Erythroblast (primary cell): ENCODE results near the gene NSG1.

Experiments used
- GATA1 ChIP-seq: IDR thresholded peaks from 2 replicates; pipeline ENCODE4 v1.6.1; 2011; ENCODE audit warnings: low read depth, mild to moderate bottlenecking, control low read depth, low read length, moderate library complexity
- POLR2A ChIP-seq: IDR thresholded peaks from 2 replicates; pipeline ENCODE4 v1.6.1; 2011; ENCODE audit warnings: mild to moderate bottlenecking, low read length

DNA sequence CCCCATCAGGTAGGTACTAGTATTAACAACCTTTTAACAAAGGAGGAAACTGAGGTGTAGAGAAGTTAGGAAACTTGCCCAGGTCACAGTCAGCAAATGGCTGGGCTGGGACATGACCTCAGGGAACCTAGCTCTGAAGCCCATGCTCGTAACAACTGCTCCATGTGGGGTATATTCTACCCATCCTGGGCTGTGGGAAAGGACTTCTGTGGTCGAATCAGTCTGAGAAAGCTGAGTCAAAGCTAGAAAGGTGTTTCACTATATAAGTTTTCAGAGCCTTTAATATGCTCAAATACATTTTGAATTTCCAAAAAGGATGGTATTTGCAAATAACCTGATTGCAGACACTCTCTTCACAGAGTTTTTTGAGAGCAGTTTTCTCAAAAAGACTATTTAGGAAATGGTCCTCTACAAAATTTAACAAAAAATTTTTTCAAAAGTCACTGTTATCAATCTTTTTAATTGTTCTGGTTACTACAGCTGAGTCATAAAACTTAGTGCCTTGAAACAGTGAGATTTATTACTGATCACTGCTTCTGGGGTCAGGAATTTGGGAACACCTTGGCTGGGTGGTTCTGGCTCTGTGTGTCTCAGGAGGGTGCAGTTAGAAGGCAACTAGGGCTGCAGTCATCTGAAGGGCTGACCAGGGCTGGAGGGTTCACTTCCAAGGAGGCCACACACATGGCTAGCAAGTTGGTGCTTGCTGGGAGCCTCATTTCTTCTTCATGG lies 53.6 kb downstream of the NSG1 start:
- TF ChIP-seq POLR2A = no peak
- TF ChIP-seq GATA1 = no peak
